GM12878 (cell line): ENCODE results near the gene OGFOD3. TPM values are rescaled to one million over a fixed set of nuclear protein-coding genes. Genes with fewer than 3 reads are reported as not detected.

ENCODE experiments used
- ATAC-seq: fragments of 200-7000 bp; cut with Tn5 transposase; 3 replicates; pipeline ENCODE4 v1.9.1; 2020; ENCODE audit warnings: mild to moderate bottlenecking, moderate library complexity
- BruUV-seq: library from RNA; stranded (reverse); fragments of 400-500 nt; replicated peaks from 2 replicates; lab custom pipeline; 2021; lab: Mats Ljungman, UMichigan
- CTCF ChIA-PET: fragments of 300-600 bp; sonication (Branson Sonifier 250); formaldehyde crosslinking; extraction: SDS; loops from one replicate; lab custom pipeline; 2021; ENCODE audit warnings: inconsistent platforms; lab: Yijun Ruan, JAX
- POLR2A ChIA-PET: fragments of 350-600 bp; formaldehyde crosslinking; extraction: SDS; loops from one replicate; lab custom pipeline; 2021; ENCODE audit warnings: inconsistent platforms; lab: Charles Lee
- RAD21 ChIA-PET: fragments of 300-600 bp; sonication (Branson Sonifier 250); formaldehyde crosslinking; loops from one replicate; lab custom pipeline; 2023; ENCODE audit warnings: antibody characterized with exemption; ENCODE audit not compliant: unreplicated experiment; lab: Charles Lee
- SMC1A ChIA-PET: fragments of 300-600 bp; sonication (Branson Sonifier 250); formaldehyde crosslinking; loops from one replicate; lab custom pipeline; 2023; ENCODE audit not compliant: unreplicated experiment, uncharacterized antibody; lab: Charles Lee
- DNase-seq: peaks from one replicate; pipeline ENCODE4 v3.0.0-alpha.2; 2011; ENCODE audit warnings: low read depth, low spot score
- FAIRE-seq: peaks from 3 replicates; lab custom pipeline; 2011; peaks lifted over from hg19 to GRCh38; lab: Jason Lieb, UNC
- H2AFZ ChIP-seq: 2 replicates; pipeline ENCODE4 v1.6.0; 2011; ENCODE audit warnings: low read depth, low read length, control low read depth; ENCODE audit not compliant: control insufficient read depth
- H3K27ac ChIP-seq: 2 replicates; pipeline ENCODE4 v1.5.1; 2011; ENCODE audit warnings: control low read depth; ENCODE audit not compliant: control insufficient read depth, insufficient read depth
- H3K27me3 ChIP-seq, 2 experiments: replicated peaks in 1 of 2; 2 replicates each; pipeline versions ENCODE4 v1.6.0 to v1.6.1; 2011; ENCODE audit warnings: low read length in 1 of 2; ENCODE audit not compliant: control insufficient read depth in 2 of 2, insufficient read depth in 2 of 2
- H3K36me3 ChIP-seq, 2 experiments: 2 replicates each; pipeline ENCODE4 v1.5.1; 2011; ENCODE audit warnings: low read length in 1 of 2; ENCODE audit not compliant: control insufficient read depth in 2 of 2, insufficient read depth in 2 of 2
- H3K4me1 ChIP-seq: 2 replicates; pipeline ENCODE4 v1.6.1; 2011; ENCODE audit warnings: mild to moderate bottlenecking, low read length, moderate library complexity, mixed read lengths; ENCODE audit not compliant: control insufficient read depth, insufficient read depth
- H3K4me2 ChIP-seq: 2 replicates; pipeline ENCODE4 v1.6.0; 2011; ENCODE audit warnings: control low read depth; ENCODE audit not compliant: control insufficient read depth, insufficient read depth
- H3K4me3 ChIP-seq: fragments of 200-600 bp; sonication (generic); 2 replicates; pipeline ENCODE4 v1.5.1; 2016
- H3K79me2 ChIP-seq: 2 replicates; pipeline ENCODE4 v1.6.0; 2011; ENCODE audit warnings: low read length; ENCODE audit not compliant: control insufficient read depth, insufficient read depth
- H3K9ac ChIP-seq: 2 replicates; pipeline ENCODE4 v1.8.0; 2011; ENCODE audit warnings: low read length, control low read depth, mixed read lengths; ENCODE audit not compliant: control insufficient read depth, insufficient read depth
- H3K9me3 ChIP-seq: replicated peaks from 3 replicates; pipeline ENCODE4 v1.5.1; 2011; ENCODE audit warnings: mild to moderate bottlenecking, low read length; ENCODE audit not compliant: control insufficient read depth, insufficient read depth
- H4K20me1 ChIP-seq: 2 replicates; pipeline ENCODE4 v1.6.0; 2011; ENCODE audit not compliant: control insufficient read depth, insufficient read depth
- BHLHE40 ChIP-seq, 2 experiments: fragments of 450-650 bp in 1 of 2; IDR thresholded peaks; 2 replicates each; pipeline ENCODE4 v1.6.1; 2011 to 2017; ENCODE audit warnings: low read depth in 2 of 2, borderline replicate concordance in 1 of 2, improper control_type of control experiment in 1 of 2, low read length in 1 of 2, mild to moderate bottlenecking in 1 of 2
- CEBPB ChIP-seq, 2 experiments: fragments of 150-350 bp in 1 of 2; IDR thresholded peaks; 2 replicates each; pipeline ENCODE4 v1.6.1; 2012 to 2014; ENCODE audit warnings: low read depth in 2 of 2, low read length in 2 of 2, borderline replicate concordance in 1 of 2, inconsistent platforms in 1 of 2
- CHD2 ChIP-seq: IDR thresholded peaks from 2 replicates; pipeline ENCODE4 v1.6.1; 2011; ENCODE audit warnings: low read depth, low read length, improper control_type of control experiment, borderline replicate concordance
- MTA3 ChIP-seq: IDR thresholded peaks from 2 replicates; pipeline ENCODE4 v1.6.1; 2012; ENCODE audit warnings: low read length, inconsistent platforms, borderline replicate concordance
- NFYB ChIP-seq: IDR thresholded peaks from 2 replicates; pipeline ENCODE4 v1.6.1; 2011; ENCODE audit warnings: low read depth, mild to moderate bottlenecking, low read length, improper control_type of control experiment, moderate library complexity; ENCODE audit not compliant: insufficient read depth
- NR2C1 ChIP-seq: fragments of 450-650 bp; IDR thresholded peaks from 2 replicates; pipeline ENCODE4 v1.6.1; 2017; ENCODE audit warnings: antibody characterized with exemption, mild to moderate bottlenecking, moderate library complexity
- PAX8 ChIP-seq: fragments of 450-650 bp; IDR thresholded peaks from 2 replicates; pipeline ENCODE4 v1.6.1; 2017; ENCODE audit warnings: mild to moderate bottlenecking, moderate library complexity
- RB1 ChIP-seq: fragments of 450-650 bp; formaldehyde crosslinking; IDR thresholded peaks from 2 replicates; pipeline ENCODE4 v1.6.1; 2017; ENCODE audit warnings: mild to moderate bottlenecking, borderline replicate concordance
- TAF1 ChIP-seq: IDR thresholded peaks from 2 replicates; pipeline ENCODE4 v1.6.1; 2011; ENCODE audit warnings: mild to moderate bottlenecking, low read depth, low read length, borderline replicate concordance
- WGBS: methylation state at CpG from one replicate; pipeline ENCODE4 v1.1.6; 2016; ENCODE audit warnings: low lambda C conversion rate; ENCODE audit not compliant: insufficient replicate concordance, insufficient coverage; ENCODE audit errors: missing lambda C conversion rate; 5-methylcytosine and 5-hydroxymethylcytosine counted together
- in situ Hi-C: fragments of 300-500 bp; cut with MboI; formaldehyde crosslinking; loops from 9 replicates; pipeline ENCODE4 v1.14.3; 2018; ENCODE audit warnings: mixed read lengths
- intact Hi-C: fragments of 100-400 bp; cut with micrococcal nuclease; formaldehyde crosslinking; loops from one replicate; pipeline ENCODE4 v1.14.2; 2022; ENCODE audit not compliant: unreplicated experiment
- polyA plus RNA-seq, 11 experiments: library from polyadenylated mRNA; depleted of rRNA in 4 of 11; unstranded in 6 of 11; stranded (reverse) in 5 of 11; fragments of >200 nt; fragmentation: Nextera tagmentation in 4 of 11; fragmentation: Illumina TruSeq in 1 of 11; extraction: Ambion mirVana in 4 of 11; extraction: Trizol in 1 of 11; gene quantifications; 1 replicate in 1 of 11; 2 replicates in 10 of 11; pipeline versions ENCODE4 v1.2.1 to v1.2.3, GENCODE V29; 2011 to 2016; ENCODE audit warnings: inconsistent platforms in 2 of 11, missing spikeins in 2 of 11, low read depth in 1 of 11
- total RNA-seq, 4 experiments: library from RNA; depleted of rRNA in 3 of 4; stranded (reverse); fragments of >200 nt in 3 of 4; fragmentation: Illumina TruSeq in 1 of 4; extraction: Trizol in 1 of 4; gene quantifications; 2 replicates each; pipeline versions ENCODE4 v1.2.1 to v1.2.3, GENCODE V29; 2013 to 2021
- TF ChIP-seq, protein P1 (sequence below): fragments of 450-650 bp; formaldehyde crosslinking; IDR thresholded peaks from 2 replicates; pipeline ENCODE4 v1.4.0; 2020; ENCODE audit warnings: mild to moderate bottlenecking, moderate library complexity

The OGFOD3 gene
- total and polyA plus RNA-seq, 10 of the 15 experiments (the other 5 are each of a cell fraction or from before 2014, with no cell fraction given), result 0.48 to 28.4 (median 18.3) TPM

DNA sequence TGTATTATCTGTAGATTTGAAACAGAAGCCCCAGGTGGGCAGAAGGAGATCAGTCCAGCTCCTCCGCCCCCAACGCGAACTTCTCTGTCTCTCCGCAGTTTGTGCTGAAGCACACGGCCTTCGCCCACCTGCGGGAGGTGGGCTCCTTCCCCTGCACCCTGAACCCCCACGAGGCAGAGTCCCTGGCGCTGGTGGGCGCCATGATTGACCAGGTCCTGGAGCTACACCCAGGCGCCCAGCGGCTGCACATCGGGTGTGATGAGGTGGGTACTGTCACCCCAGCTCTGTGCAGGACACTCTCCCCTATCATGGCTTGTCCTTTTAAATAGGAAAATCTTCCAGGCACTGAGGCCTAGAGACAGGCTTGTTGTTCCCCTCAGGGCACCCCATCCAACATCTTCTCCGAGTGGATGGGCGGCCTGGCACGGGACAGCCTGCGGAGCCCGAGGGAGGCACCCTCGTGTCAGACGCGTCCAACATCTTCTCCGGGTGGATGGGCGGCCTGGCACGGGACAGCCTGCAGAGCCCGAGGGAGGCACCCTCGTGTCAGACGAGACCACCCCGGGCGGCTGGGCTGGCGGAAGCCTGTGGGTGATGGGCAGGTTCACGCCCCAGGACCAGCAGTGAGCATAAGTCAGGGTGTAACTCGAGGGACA lies 15.3 kb upstream of the OGFOD3 start (continued):
- no peak for TF ChIP-seq TAF1
- TF ChIP-seq CEBPB (IDR thresholded peaks at IDR 0.05; ENCODE audit: borderline replicate concordance in 1 of 2, low read depth in 2 of 2, low read length in 2 of 2), result no peak
- no peak for TF ChIP-seq CHD2
- TF ChIP-seq, protein P1, sequence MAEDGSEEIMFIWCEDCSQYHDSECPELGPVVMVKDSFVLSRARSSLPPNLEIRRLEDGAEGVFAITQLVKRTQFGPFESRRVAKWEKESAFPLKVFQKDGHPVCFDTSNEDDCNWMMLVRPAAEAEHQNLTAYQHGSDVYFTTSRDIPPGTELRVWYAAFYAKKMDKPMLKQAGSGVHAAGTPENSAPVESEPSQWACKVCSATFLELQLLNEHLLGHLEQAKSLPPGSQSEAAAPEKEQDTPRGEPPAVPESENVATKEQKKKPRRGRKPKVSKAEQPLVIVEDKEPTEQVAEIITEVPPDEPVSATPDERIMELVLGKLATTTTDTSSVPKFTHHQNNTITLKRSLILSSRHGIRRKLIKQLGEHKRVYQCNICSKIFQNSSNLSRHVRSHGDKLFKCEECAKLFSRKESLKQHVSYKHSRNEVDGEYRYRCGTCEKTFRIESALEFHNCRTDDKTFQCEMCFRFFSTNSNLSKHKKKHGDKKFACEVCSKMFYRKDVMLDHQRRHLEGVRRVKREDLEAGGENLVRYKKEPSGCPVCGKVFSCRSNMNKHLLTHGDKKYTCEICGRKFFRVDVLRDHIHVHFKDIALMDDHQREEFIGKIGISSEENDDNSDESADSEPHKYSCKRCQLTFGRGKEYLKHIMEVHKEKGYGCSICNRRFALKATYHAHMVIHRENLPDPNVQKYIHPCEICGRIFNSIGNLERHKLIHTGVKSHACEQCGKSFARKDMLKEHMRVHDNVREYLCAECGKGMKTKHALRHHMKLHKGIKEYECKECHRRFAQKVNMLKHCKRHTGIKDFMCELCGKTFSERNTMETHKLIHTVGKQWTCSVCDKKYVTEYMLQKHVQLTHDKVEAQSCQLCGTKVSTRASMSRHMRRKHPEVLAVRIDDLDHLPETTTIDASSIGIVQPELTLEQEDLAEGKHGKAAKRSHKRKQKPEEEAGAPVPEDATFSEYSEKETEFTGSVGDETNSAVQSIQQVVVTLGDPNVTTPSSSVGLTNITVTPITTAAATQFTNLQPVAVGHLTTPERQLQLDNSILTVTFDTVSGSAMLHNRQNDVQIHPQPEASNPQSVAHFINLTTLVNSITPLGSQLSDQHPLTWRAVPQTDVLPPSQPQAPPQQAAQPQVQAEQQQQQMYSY, result no peak
- TF ChIP-seq PAX8, result no peak
- no peak for TF ChIP-seq RB1
- TF ChIP-seq NR2C1, result no peak
- no peak for TF ChIP-seq NFYB
- TF ChIP-seq, all 136 proteins: peak for 0

DNA sequence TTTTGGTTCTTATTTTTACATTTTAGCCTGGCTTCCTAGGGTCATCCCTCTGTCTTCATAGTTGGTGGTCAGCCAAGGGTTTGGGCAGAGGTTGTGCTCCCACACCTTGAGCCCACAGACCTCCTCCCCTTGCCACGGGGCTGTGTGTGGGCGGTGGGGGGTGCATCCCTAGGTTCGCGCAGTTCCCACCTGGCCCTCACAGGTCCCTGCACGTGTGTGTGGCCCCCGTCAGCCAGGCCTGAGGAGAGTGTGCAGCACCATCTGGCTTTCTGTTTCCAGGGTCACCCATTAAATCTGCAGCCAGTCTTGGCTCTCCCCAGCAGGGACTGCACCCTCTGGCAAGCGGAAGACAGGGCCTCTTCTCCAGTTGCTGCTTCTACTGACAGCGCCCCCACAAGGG lies 13.6 kb upstream of the OGFOD3 start:
- intact Hi-C loops (no loop called here), in situ Hi-C loops (no loop called here)
- ChIA-PET RAD21 (no interaction called here), SMC1A (no interaction called here), CTCF (no interaction called here), POLR2A (interaction anchor here (1.3 kb wide), 1 partner anchor 20 kb away, joined by 3 read pairs; no protein-coding TSS in a partner anchor)
- H3K4me3 ChIP-seq, result no peak overlapping the region
- TF ChIP-seq BHLHE40 (IDR thresholded peaks at IDR 0.05; ENCODE audit: borderline replicate concordance in 1 of 2, low read depth in 2 of 2, low read length in 1 of 2) (0 out of 4 replicates have a peak, but pooled peaks of 1 of the 2 experiments have one; percentile 23), MTA3 (no peak)
- no peaks in the 10 kb centered on the region for H3K27me3 ChIP-seq
- no peak overlapping the region for H3K4me2 ChIP-seq
- H3K4me1 ChIP-seq, result peaks cover 3% of the 10 kb centered on the region
- ATAC-seq (no peak), DNase-seq (no peak), FAIRE-seq (no peak)
- no TSS peak for BruUV-seq
- H3K9me3 ChIP-seq, result no peaks in the 10 kb centered on the region
- no peak overlapping the region for H3K9ac ChIP-seq
- no peak overlapping the region for H2AFZ ChIP-seq
- H3K36me3 ChIP-seq, result no peaks in the 10 kb centered on the region
- WGBS, result 71% methylated on average over 8 of the region's 8 CpGs
- no peaks in the 10 kb centered on the region for H4K20me1 ChIP-seq
- no peak overlapping the region for H3K27ac ChIP-seq
- no peaks in the 10 kb centered on the region for H3K79me2 ChIP-seq
